K562 (cell line): Measurements from ENCODE around the gene CHCT1. TPM values are rescaled to one million over a fixed set of nuclear protein-coding genes. Genes with fewer than 3 reads are reported as not detected.

Source experiments
- CAMTA2 ChIP-seq: fragments of 250-450 bp; sonication (Bioruptor Pico); conservative IDR thresholded peaks from 2 replicates; pipeline ENCODE4 v1.5.1; 2022
- FOXP1 ChIP-seq: sonication (generic); formaldehyde crosslinking; IDR thresholded peaks from 2 replicates; pipeline ENCODE4 v1.8.0; 2022; ENCODE audit warnings: mild to moderate bottlenecking, missing genetic modification reagents
- HCFC1 ChIP-seq: IDR thresholded peaks from 2 replicates; pipeline ENCODE4 v1.6.1; 2012; ENCODE audit warnings: low read depth, low read length, improper control_type of control experiment
- MGA ChIP-seq: fragments of 450-650 bp; IDR thresholded peaks from 2 replicates; pipeline ENCODE4 v1.6.1; 2016; ENCODE audit warnings: mild to moderate bottlenecking, moderate library complexity
- NCOA1 ChIP-seq: fragments of 450-650 bp; IDR thresholded peaks from 2 replicates; pipeline ENCODE4 v1.6.1; 2016; ENCODE audit warnings: low read depth
- PHF8 ChIP-seq: fragments of 200-600 bp; sonication (generic); IDR thresholded peaks from 2 replicates; pipeline ENCODE4 v1.6.1; 2012; ENCODE audit warnings: mixed run types, mild to moderate bottlenecking, inconsistent platforms, low read length, moderate library complexity, borderline replicate concordance
- SIN3B ChIP-seq: fragments of 450-650 bp; IDR thresholded peaks from 2 replicates; pipeline ENCODE4 v1.6.1; 2017; ENCODE audit warnings: low read depth, mild to moderate bottlenecking, moderate library complexity
- SP2 ChIP-seq: IDR thresholded peaks from 2 replicates; pipeline ENCODE4 v1.6.1; 2011; ENCODE audit warnings: mild to moderate bottlenecking, low read depth, low read length, moderate library complexity; ENCODE audit not compliant: poor library complexity, severe bottlenecking; ENCODE audit errors: extremely low read depth
- TGIF2 ChIP-seq: sonication (generic); formaldehyde crosslinking; IDR thresholded peaks from 2 replicates; pipeline ENCODE4 v1.8.1; 2022; ENCODE audit warnings: mild to moderate bottlenecking, missing genetic modification reagents, moderate library complexity
- ZBTB49 ChIP-seq: sonication (generic); formaldehyde crosslinking; IDR thresholded peaks from 2 replicates; pipeline ENCODE4 v1.8.0; 2022; ENCODE audit warnings: missing genetic modification reagents, mild to moderate bottlenecking, borderline replicate concordance
- ZNF23 ChIP-seq: fragments of 250-450 bp; sonication (Bioruptor Pico); IDR thresholded peaks from 2 replicates; pipeline ENCODE4 v1.4.0; 2020; ENCODE audit warnings: mild to moderate bottlenecking
- ZNF444 ChIP-seq: fragments of 250-450 bp; sonication (Bioruptor Pico); IDR thresholded peaks from 2 replicates; pipeline ENCODE4 v1.4.0; 2020; ENCODE audit warnings: mild to moderate bottlenecking, moderate library complexity
- polyA plus RNA-seq, 8 experiments: library from polyadenylated mRNA; depleted of rRNA in 4 of 8; stranded (reverse) in 5 of 8; unstranded in 3 of 8; fragments of >200 nt; fragmentation: Nextera tagmentation in 2 of 8; fragmentation: Illumina TruSeq in 1 of 8; extraction: Ambion mirVana in 2 of 8; extraction: Trizol in 1 of 8; gene quantifications; 2 replicates each; pipeline versions ENCODE4 v1.2.1 to v1.2.3, GENCODE V29; 2011 to 2014; ENCODE audit warnings: inconsistent platforms in 1 of 8, missing spikeins in 1 of 8
- total RNA-seq, 7 experiments: library from RNA; depleted of rRNA in 6 of 7; stranded (reverse); fragments of >200 nt in 6 of 7; fragmentation: Illumina TruSeq in 2 of 7; extraction: Trizol in 2 of 7; gene quantifications; 2 replicates each; pipeline versions ENCODE4 v1.2.1 to v1.2.3, GENCODE V29; 2011 to 2021; ENCODE audit warnings: low replicate concordance in 1 of 7

Gene CHCT1
- total and polyA plus RNA-seq, 9 of the 15 experiments (the other 6 are each of a cell fraction or from before 2014, with no cell fraction given): not detected

GRCh38 chr17:60390925-60391470 lies 31.3 kb upstream of the CHCT1 start (continued):
- TF ChIP-seq MGA: no peak
- TF ChIP-seq CAMTA2 (CRISPR knock-in tag): no peak
- no peak for TF ChIP-seq ZBTB49
- no peak for TF ChIP-seq TGIF2 (CRISPR knock-in tag)
- TF ChIP-seq ZNF444 (CRISPR knock-in tag): no peak
- no peak for TF ChIP-seq NCOA1
- TF ChIP-seq HCFC1: no peak
- TF ChIP-seq SIN3B: peak; percentile 10; the same call in 1 of the 2 replicates
- no peak for TF ChIP-seq ZNF23 (CRISPR knock-in tag)
- no peak for TF ChIP-seq FOXP1 (CRISPR knock-in tag)
- TF ChIP-seq PHF8: no peak
- no peak for TF ChIP-seq SP2
